Raji (cell line): ENCODE results near the gene MRPS22.

Experiments used
- POLR2A ChIP-seq: IDR thresholded peaks from 2 replicates; pipeline ENCODE4 v1.6.1; 2011; ENCODE audit warnings: low read depth, low read length, control low read depth; ENCODE audit not compliant: insufficient read depth

Gene MRPS22

GRCh38 chr3:139322346-139322745 lies 21.5 kb upstream of the MRPS22 start:
- no peak for TF ChIP-seq POLR2A

GRCh38 chr3:139323146-139323545 lies 20.7 kb upstream of the MRPS22 start:
- TF ChIP-seq POLR2A: no peak

DNA sequence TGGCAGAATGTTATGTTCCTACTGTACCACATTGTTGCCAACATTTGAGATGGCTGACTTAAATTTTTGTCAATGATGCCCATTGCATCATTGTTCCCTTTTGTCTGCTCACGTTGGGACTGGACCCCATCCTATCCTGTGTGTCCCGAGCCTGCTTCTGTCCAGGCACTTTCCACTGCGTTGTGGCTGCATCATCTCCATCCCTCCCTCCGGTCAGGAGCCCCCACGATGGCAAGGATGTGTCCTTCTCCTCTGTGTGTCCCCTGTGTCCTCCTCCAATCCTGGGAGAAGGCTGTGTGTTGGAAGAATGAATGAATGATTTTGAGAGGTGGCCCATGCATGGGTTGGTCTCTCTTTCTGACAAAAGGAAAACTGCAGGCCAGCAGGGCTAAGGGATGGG lies 19.4 kb upstream of the MRPS22 start:
- no peak for TF ChIP-seq POLR2A

- TF ChIP-seq POLR2A: no peak
Measured at GRCh38 chr3:139325551-139325950, 18.3 kb upstream of the MRPS22 start.

GRCh38 chr3:139326131-139326530 lies 17.7 kb upstream of the MRPS22 start:
- TF ChIP-seq POLR2A: no peak

- TF ChIP-seq POLR2A: no peak
Measured at GRCh38 chr3:139326707-139327106, 17.1 kb upstream of the MRPS22 start.

DNA sequence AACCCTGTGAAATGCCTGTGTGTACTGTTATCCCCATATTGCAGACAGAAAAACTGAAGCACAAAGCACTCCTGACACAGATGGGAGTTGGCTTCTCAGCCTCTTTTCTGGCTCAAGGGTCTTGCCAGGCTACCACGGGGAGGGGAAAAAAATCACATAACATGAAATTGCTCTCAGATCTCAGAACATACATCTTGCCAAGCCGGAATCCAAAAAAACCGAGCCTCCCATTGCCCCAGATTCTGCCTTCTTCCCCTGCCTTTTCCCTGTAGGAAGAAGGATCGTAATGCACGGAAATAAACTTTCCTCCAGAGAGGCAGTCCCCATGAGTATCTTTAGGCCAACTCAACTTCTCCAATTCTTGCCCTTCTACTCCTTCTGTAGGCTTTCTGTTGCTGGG lies 16.6 kb upstream of the MRPS22 start:
- TF ChIP-seq POLR2A: no peak

- no peak for TF ChIP-seq POLR2A
Measured at GRCh38 chr3:139327861-139328260, 16.0 kb upstream of the MRPS22 start.

DNA sequence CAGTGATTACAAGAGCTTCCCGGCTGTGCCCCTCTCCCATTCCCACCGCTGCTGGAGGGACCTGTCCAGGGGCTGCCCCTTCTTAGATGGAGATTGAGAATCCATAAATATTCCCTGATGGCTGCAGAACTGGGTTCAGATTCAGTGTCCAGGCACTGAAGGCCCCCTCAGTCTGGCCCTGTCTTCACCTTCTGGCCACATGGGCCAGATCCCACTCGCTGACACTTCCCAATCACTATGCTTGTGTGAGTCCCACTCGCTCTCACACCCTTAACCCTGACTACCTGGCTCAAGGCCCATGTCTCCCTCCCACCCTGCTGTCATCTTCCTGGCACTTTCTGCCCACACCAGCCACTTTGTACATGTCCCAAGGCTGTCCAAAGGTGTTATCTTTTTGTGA lies 15.5 kb upstream of the MRPS22 start:
- TF ChIP-seq POLR2A: no peak

DNA sequence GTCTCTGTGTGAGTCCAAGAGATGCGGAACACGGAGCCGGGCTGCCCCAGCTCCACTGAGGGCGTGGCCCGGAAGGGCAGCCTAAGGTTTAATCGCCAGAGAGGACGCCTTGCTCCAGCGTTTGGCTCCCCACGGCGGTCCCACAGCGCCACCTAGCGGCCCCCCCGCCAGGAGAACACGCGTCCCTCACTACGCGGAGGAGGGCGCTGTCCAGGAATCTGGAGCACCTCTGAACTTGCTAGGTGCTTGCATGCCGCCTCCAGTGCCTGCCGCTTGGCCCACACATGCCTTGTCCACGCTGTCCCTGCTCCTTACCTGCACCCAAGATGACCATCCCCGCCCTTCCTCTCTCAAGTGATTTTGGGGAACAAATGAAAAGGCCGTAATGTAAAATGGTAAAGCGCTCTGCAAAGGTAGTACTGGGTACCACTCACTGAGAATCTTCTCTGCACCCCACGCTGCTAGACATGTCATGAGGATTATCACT lies 14.4 kb upstream of the MRPS22 start:
- no peak for TF ChIP-seq POLR2A

DNA sequence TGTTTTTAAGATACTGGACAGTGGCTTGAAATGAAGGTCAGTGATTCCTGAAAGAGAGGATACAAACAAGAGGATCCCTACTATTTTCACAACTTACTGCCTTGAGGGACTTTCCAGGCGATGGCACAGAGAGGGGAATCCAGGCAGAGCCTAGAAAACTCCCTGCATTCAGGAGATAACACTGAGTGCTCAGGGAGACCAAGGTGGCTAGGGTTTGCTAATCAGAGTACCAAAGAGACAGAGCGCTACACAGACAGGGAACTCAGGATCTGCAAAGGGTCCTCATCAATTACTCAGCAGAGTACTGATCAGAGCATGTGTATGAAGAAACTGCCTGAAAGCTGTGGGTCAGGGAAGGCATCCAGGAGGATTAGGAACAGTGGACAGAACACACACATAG lies 11.7 kb upstream of the MRPS22 start:
- TF ChIP-seq POLR2A: no peak

DNA sequence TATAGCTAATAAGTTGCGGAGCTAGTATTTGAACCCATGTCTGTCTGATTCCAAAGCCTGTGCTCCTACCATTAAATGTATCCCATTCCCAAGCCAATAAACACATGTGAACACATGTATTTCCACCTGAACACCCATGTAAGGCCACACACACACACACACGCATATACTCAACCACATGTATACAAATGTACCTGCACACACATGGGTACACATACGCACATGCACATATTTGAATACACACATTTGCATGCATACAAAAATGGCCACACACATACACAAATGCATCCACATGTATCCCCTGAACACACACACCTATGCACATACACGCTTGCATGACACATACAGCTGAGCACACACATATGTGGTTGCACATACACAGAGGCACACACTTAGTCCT lies 5.4 kb upstream of the MRPS22 start:
- no peak for TF ChIP-seq POLR2A

DNA sequence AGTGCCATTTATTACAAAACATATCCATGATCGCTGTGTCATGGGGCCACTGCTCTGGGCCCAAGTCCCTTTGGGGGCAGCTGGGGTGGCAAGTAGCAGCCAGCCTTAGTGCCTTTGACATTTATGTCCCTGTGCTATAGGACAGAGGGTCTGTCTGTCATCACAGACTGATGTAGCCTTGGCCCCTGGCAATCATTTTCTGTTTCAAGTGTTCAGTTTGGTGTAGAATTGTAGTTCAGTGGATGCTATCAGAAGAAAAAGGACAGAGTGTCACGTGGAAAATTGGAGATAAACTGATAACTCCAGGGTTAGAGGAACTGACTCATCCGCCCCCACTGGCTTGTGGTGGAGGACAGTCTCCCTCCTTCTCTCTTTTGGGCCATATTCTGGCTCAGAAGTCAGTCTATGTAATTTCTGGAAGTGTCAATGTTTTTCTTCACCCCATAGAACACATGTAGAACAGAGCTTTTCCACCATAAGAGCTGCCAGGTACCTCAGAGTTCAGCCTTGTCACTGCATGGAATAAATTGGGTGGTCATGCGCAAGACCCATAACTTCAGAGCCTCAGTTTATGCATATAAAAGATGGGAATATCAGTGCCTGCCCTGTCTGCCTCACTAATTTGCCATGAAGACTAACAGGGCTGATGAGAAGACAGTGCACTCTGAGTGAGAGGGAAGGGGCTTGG lies 4.5 kb upstream of the MRPS22 start:
- TF ChIP-seq POLR2A: no peak

DNA sequence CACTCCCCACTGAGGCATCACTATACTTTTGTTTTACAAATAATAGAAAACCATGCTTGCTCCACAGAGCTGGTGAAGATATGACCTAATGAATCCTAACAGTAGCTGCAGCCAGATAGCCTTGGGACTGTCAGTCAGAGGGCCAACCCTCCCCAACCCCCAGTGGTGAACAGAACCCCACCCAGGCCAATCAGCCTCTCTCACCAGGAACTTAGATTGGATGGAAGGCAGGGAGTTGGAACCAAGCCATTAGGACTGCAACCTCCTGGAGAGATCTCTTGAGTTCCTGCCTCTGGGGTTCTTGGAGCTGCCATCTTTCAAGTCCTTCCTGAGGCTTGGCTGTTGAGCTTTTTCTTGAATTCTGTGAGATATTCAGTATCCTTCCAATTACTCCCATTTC lies 3.0 kb upstream of the MRPS22 start:
- TF ChIP-seq POLR2A: no peak

DNA sequence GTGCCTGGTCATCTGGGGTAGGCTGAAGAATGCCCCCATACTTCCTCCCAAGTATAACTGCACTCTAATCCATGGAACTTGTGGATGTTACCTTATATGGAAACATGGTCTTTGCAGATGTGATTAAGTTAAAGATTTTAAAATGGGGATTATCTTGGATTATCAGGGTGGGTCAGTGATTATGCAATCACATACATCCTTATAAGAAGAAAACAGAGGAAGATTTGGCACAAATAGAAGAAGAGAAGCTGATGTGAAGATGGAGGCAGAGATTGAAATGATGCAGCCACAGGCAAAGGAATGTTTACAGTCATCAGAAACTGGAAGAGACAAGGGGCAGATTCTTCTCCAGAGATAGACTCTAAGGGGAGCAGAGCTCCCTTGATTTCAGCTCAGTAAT lies 1.8 kb upstream of the MRPS22 start:
- TF ChIP-seq POLR2A: no peak

DNA sequence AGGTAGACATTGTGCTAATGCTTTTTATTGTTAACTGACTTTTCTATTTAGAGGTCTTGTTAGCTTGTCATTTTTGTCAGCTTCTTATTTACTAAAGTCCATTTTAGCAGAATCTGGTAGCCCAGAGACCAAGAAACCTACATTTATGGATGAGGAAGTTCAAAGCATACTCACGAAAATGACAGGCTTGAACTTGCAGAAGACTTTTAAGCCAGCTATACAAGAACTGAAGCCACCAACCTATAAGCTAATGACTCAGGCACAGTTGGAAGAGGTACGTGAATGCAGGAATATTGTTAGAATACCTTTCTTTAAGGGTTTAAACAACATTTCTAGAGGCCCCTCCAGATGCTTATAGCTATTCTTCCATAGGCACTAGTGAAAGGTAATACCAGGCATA lies 3.0 kb downstream of the MRPS22 start:
- no peak for TF ChIP-seq POLR2A

GRCh38 chr3:139353920-139354556 lies 10.2 kb downstream of the MRPS22 start:
- TF ChIP-seq POLR2A: no peak
